ENCODE measurements around the gene SPEM2.

The SPEM2 gene

GRCh38 chr17:7425316-7425715 lies at the start of gene SPEM2:
SPEM2 (plus strand) TSS chr17:7425616; CDS start chr17:7425689, 73 bp downstream.
- Histone ChIP-seq H3K9me3 (ENCODE audit: control insufficient read depth in 2 of 2, low read length in 2 of 2) (no peaks in the 10 kb centered on the region), H3K36me3 (ENCODE audit: control insufficient read depth in 2 of 2, insufficient read depth in 2 of 2, low read length in 2 of 2) (no peaks in the 10 kb centered on the region), H3K27me3 (ENCODE audit: control insufficient read depth in 1 of 2, insufficient read depth in 2 of 2, low read length in 2 of 2) (no peaks in the 10 kb centered on the region), H3K4me3 (ENCODE audit: low read length in 2 of 2) (no peak within 1 kb of the TSS), H3K9ac (ENCODE audit: low read length in 2 of 2) (no peak within 1 kb of the TSS), H3K27ac (ENCODE audit: low read length) (no peak within 1 kb of the TSS), H3K4me1 (ENCODE audit: control insufficient read depth, insufficient read depth, low read length) (no peaks in the 10 kb centered on the region)

GRCh38 chr17:7379134-7379533 lies 46.3 kb upstream of the SPEM2 start:
- H3K4me1 ChIP-seq (ENCODE audit: control insufficient read depth, insufficient read depth, low read length): peaks cover 27% of the 10 kb centered on the region
- H3K9me3 ChIP-seq (ENCODE audit: control insufficient read depth in 2 of 2, low read length in 2 of 2): no peaks in the 10 kb centered on the region
- H3K9ac ChIP-seq (ENCODE audit: low read length in 2 of 2): no peak overlapping the region
- no peak overlapping the region for H3K27ac ChIP-seq (ENCODE audit: low read length)
- no peak overlapping the region for H3K4me3 ChIP-seq (ENCODE audit: low read length in 2 of 2)
- peaks cover 0 to 2% of the 10 kb centered on the region in 2 donors for H3K27me3 ChIP-seq (ENCODE audit: control insufficient read depth in 1 of 2, insufficient read depth in 2 of 2, low read length in 2 of 2)
- H3K36me3 ChIP-seq (ENCODE audit: control insufficient read depth in 2 of 2, insufficient read depth in 2 of 2, low read length in 2 of 2): no peaks in the 10 kb centered on the region

GRCh38 chr17:7380321-7380720 lies 45.1 kb upstream of the SPEM2 start:
- Histone ChIP-seq H3K9ac (ENCODE audit: low read length in 2 of 2) (peak overlapping the region; percentile 8 to 55), H3K27me3 (ENCODE audit: control insufficient read depth in 1 of 2, insufficient read depth in 2 of 2, low read length in 2 of 2) (peaks cover 0 to 2% of the 10 kb centered on the region in 2 donors), H3K4me1 (ENCODE audit: control insufficient read depth, insufficient read depth, low read length) (peaks cover 32% of the 10 kb centered on the region), H3K27ac (ENCODE audit: low read length) (peak overlapping the region; percentile 6), H3K9me3 (ENCODE audit: control insufficient read depth in 2 of 2, low read length in 2 of 2) (no peaks in the 10 kb centered on the region), H3K36me3 (ENCODE audit: control insufficient read depth in 2 of 2, insufficient read depth in 2 of 2, low read length in 2 of 2) (no peaks in the 10 kb centered on the region), H3K4me3 (ENCODE audit: low read length in 2 of 2) (peak overlapping the region; percentile 38 to 66)

- H3K27me3 ChIP-seq (ENCODE audit: control insufficient read depth in 1 of 2, insufficient read depth in 2 of 2, low read length in 2 of 2): peaks cover 0 to 2% of the 10 kb centered on the region in 2 donors
- peak within 1 kb of the TSS; percentile 38 to 66 for H3K4me3 ChIP-seq (ENCODE audit: low read length in 2 of 2)
- H3K27ac ChIP-seq (ENCODE audit: low read length): peak within 1 kb of the TSS; percentile 6
- no peaks in the 10 kb centered on the region for H3K36me3 ChIP-seq (ENCODE audit: control insufficient read depth in 2 of 2, insufficient read depth in 2 of 2, low read length in 2 of 2)
- no peaks in the 10 kb centered on the region for H3K9me3 ChIP-seq (ENCODE audit: control insufficient read depth in 2 of 2, low read length in 2 of 2)
- H3K9ac ChIP-seq (ENCODE audit: low read length in 2 of 2): peak within 1 kb of the TSS; percentile 15 to 55
- H3K4me1 ChIP-seq (ENCODE audit: control insufficient read depth, insufficient read depth, low read length): peaks cover 32% of the 10 kb centered on the region
These were observed 44.3 kb upstream of the SPEM2 start, which contains the start of gene TNK1 for GRCh38 chr17:7380855-7381683. TNK1 (plus strand) TSS chr17:7381089; CDS start chr17:7382927, 1,838 bp downstream.

DNA sequence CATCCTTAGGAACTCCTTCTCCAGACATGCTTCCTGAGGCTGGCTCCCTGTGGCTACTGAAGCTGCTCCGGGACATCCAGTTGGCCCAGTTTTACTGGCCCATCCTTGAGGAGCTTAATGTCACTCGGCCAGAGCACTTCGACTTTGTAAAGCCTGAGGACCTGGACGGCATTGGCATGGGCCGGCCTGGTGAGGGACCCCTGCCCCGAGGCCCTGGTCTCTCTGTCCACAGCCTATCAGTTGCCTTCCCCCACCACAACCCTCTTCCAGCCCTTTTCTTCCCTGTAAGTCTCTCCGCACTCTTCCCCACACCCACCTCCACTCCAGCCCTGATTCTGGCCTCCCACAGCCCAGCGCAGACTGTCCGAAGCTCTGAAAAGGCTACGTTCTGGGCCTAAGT lies 42.5 kb upstream of the SPEM2 start:
- Histone ChIP-seq H3K4me1 (ENCODE audit: control insufficient read depth, insufficient read depth, low read length) (peaks cover 32% of the 10 kb centered on the region), H3K4me3 (ENCODE audit: low read length in 2 of 2) (no peak overlapping the region), H3K9me3 (ENCODE audit: control insufficient read depth in 2 of 2, low read length in 2 of 2) (no peaks in the 10 kb centered on the region), H3K27me3 (ENCODE audit: control insufficient read depth in 1 of 2, insufficient read depth in 2 of 2, low read length in 2 of 2) (peaks cover 0 to 2% of the 10 kb centered on the region in 2 donors), H3K36me3 (ENCODE audit: control insufficient read depth in 2 of 2, insufficient read depth in 2 of 2, low read length in 2 of 2) (no peaks in the 10 kb centered on the region), H3K9ac (ENCODE audit: low read length in 2 of 2) (no peak overlapping the region), H3K27ac (ENCODE audit: low read length) (no peak overlapping the region)

DNA sequence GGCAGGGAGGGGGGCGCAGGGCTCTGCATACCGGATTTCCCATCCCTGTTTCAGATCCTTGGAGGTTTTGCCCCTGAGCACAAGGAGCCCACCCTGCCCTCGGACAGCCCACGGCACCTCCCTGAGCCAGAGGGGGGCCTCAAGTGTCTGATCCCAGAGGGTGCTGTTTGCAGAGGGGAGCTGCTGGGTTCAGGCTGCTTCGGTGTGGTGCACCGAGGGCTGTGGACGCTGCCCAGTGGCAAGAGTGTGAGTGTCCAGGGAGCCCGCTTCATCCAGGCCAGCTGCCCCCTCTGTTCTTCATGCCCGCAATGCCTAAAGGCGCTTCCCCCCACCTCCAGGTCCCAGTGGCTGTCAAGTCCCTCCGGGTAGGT lies 42.1 kb upstream of the SPEM2 start:
- Histone ChIP-seq H3K9ac (ENCODE audit: low read length in 2 of 2) (peak overlapping the region; percentile 4 to 47), H3K4me3 (ENCODE audit: low read length in 2 of 2) (peak overlapping the region; percentile 59 to 72), H3K4me1 (ENCODE audit: control insufficient read depth, insufficient read depth, low read length) (peaks cover 32% of the 10 kb centered on the region), H3K27ac (ENCODE audit: low read length) (no peak overlapping the region), H3K36me3 (ENCODE audit: control insufficient read depth in 2 of 2, insufficient read depth in 2 of 2, low read length in 2 of 2) (no peaks in the 10 kb centered on the region), H3K9me3 (ENCODE audit: control insufficient read depth in 2 of 2, low read length in 2 of 2) (no peaks in the 10 kb centered on the region), H3K27me3 (ENCODE audit: control insufficient read depth in 1 of 2, insufficient read depth in 2 of 2, low read length in 2 of 2) (peaks cover 0 to 2% of the 10 kb centered on the region in 2 donors)

GRCh38 chr17:7383742-7384488 lies 41.5 kb upstream of the SPEM2 start:
- no peak overlapping the region for H3K27ac ChIP-seq (ENCODE audit: low read length)
- H3K9ac ChIP-seq (ENCODE audit: low read length in 2 of 2): peak overlapping the region; percentile 47 to 48
- H3K4me1 ChIP-seq (ENCODE audit: control insufficient read depth, insufficient read depth, low read length): peaks cover 32% of the 10 kb centered on the region
- H3K4me3 ChIP-seq (ENCODE audit: low read length in 2 of 2): peak overlapping the region; percentile 59 to 72
- peaks cover 0 to 2% of the 10 kb centered on the region in 2 donors for H3K27me3 ChIP-seq (ENCODE audit: control insufficient read depth in 1 of 2, insufficient read depth in 2 of 2, low read length in 2 of 2)
- no peaks in the 10 kb centered on the region for H3K36me3 ChIP-seq (ENCODE audit: control insufficient read depth in 2 of 2, insufficient read depth in 2 of 2, low read length in 2 of 2)
- H3K9me3 ChIP-seq (ENCODE audit: control insufficient read depth in 2 of 2, low read length in 2 of 2): no peaks in the 10 kb centered on the region

GRCh38 chr17:7384489-7385081 lies 40.8 kb upstream of the SPEM2 start:
- Histone ChIP-seq H3K4me3 (ENCODE audit: low read length in 2 of 2) (peak overlapping the region; percentile 59 to 72), H3K9ac (ENCODE audit: low read length in 2 of 2) (peak overlapping the region; percentile 47 to 48), H3K4me1 (ENCODE audit: control insufficient read depth, insufficient read depth, low read length) (peaks cover 32% of the 10 kb centered on the region), H3K9me3 (ENCODE audit: control insufficient read depth in 2 of 2, low read length in 2 of 2) (no peaks in the 10 kb centered on the region), H3K27me3 (ENCODE audit: control insufficient read depth in 1 of 2, insufficient read depth in 2 of 2, low read length in 2 of 2) (peaks cover 0 to 2% of the 10 kb centered on the region in 2 donors), H3K27ac (ENCODE audit: low read length) (no peak overlapping the region), H3K36me3 (ENCODE audit: control insufficient read depth in 2 of 2, insufficient read depth in 2 of 2, low read length in 2 of 2) (peaks cover 0 to 4% of the 10 kb centered on the region in 2 donors)

- H3K27me3 ChIP-seq (ENCODE audit: control insufficient read depth in 1 of 2, insufficient read depth in 2 of 2, low read length in 2 of 2): no peaks in the 10 kb centered on the region
- peaks cover 6 to 16% of the 10 kb centered on the region in 2 donors for H3K36me3 ChIP-seq (ENCODE audit: control insufficient read depth in 2 of 2, insufficient read depth in 2 of 2, low read length in 2 of 2)
- H3K9me3 ChIP-seq (ENCODE audit: control insufficient read depth in 2 of 2, low read length in 2 of 2): no peaks in the 10 kb centered on the region
- H3K4me1 ChIP-seq (ENCODE audit: control insufficient read depth, insufficient read depth, low read length): peaks cover 18% of the 10 kb centered on the region
- H3K4me3 ChIP-seq (ENCODE audit: low read length in 2 of 2): no peak overlapping the region
- H3K9ac ChIP-seq (ENCODE audit: low read length in 2 of 2): no peak overlapping the region
- H3K27ac ChIP-seq (ENCODE audit: low read length): no peak overlapping the region
These were observed 36.6 kb upstream of the SPEM2 start for GRCh38 chr17:7388856-7389255.

Measured in stomach smooth muscle (tissue), 2 donors.